Endothelial cell of umbilical vein (primary cell): ENCODE results near the gene ADCYAP1R1. TPM values are rescaled to one million over a fixed set of nuclear protein-coding genes. Genes with fewer than 3 reads are reported as not detected.

ENCODE experiments used
- BruUV-seq: library from RNA; stranded (reverse); fragments of 400-500 nt; replicated peaks from 2 replicates; lab custom pipeline; 2021; lab: Mats Ljungman, UMichigan
- CTCF ChIA-PET: fragments of 300-600, 350-600 bp; sonication (Branson Sonifier 250); formaldehyde crosslinking; loops from one replicate; lab custom pipeline; 2021; ENCODE audit warnings: antibody characterized with exemption, inconsistent platforms; lab: Charles Lee
- POLR2A ChIA-PET: fragments of 300-600, 350-600 bp; sonication (Branson Sonifier 250); formaldehyde crosslinking; loops from one replicate; lab custom pipeline; 2021; ENCODE audit warnings: antibody characterized with exemption, inconsistent platforms; lab: Charles Lee
- DNase-seq: peaks from one replicate; pipeline ENCODE4 v3.0.0-alpha.2; 2011; ENCODE audit warnings: low read depth, low spot score
- FAIRE-seq: peaks from 2 replicates; lab custom pipeline; 2011; peaks lifted over from hg19 to GRCh38; lab: Jason Lieb, UNC
- H2AFZ ChIP-seq: 2 replicates; pipeline ENCODE4 v1.6.0; 2012; ENCODE audit warnings: low read depth, low read length, control low read depth, inconsistent platforms
- H3K27ac ChIP-seq: 2 replicates; pipeline ENCODE4 v1.5.1; 2011; ENCODE audit warnings: low read depth, mild to moderate bottlenecking, control low read depth, low read length, moderate library complexity; ENCODE audit not compliant: insufficient read depth
- H3K27me3 ChIP-seq, 2 experiments: 2 replicates each; pipeline versions ENCODE4 v1.6.0 to v1.6.1; 2011; ENCODE audit warnings: low read length in 2 of 2, mixed read lengths in 1 of 2; ENCODE audit not compliant: control insufficient read depth in 2 of 2, insufficient read depth in 2 of 2
- H3K36me3 ChIP-seq, 2 experiments: 2 replicates in 1 of 2; 3 replicates in 1 of 2; pipeline ENCODE4 v1.5.1; 2011; ENCODE audit warnings: low read length in 2 of 2, mild to moderate bottlenecking in 1 of 2, moderate library complexity in 1 of 2; ENCODE audit not compliant: control insufficient read depth in 2 of 2, insufficient read depth in 2 of 2; ENCODE audit errors: extremely low read depth in 1 of 2
- H3K4me1 ChIP-seq: 3 replicates; pipeline ENCODE4 v1.5.1; 2011; ENCODE audit warnings: mild to moderate bottlenecking, low read length; ENCODE audit not compliant: control insufficient read depth, insufficient read depth; ENCODE audit errors: extremely low read depth
- H3K4me2 ChIP-seq: 2 replicates; pipeline ENCODE4 v1.6.1; 2011; ENCODE audit warnings: low read length, control low read depth, mixed read lengths; ENCODE audit not compliant: insufficient read depth
- H3K4me3 ChIP-seq, 3 experiments: fragments of 200-600 bp in 1 of 3; sonication (generic), shearing (Covaris generic) in 1 of 3; replicated peaks in 1 of 3; 2 replicates each; pipeline ENCODE4 v1.5.1; 2011 to 2016; ENCODE audit warnings: control low read depth in 3 of 3, low read length in 3 of 3, mild to moderate bottlenecking in 2 of 3, inconsistent platforms in 1 of 3, low read depth in 1 of 3, moderate library complexity in 1 of 3; ENCODE audit not compliant: insufficient read depth in 1 of 3
- H3K79me2 ChIP-seq: 2 replicates; pipeline ENCODE4 v1.6.0; 2012; ENCODE audit warnings: low read length, inconsistent platforms; ENCODE audit not compliant: control insufficient read depth, insufficient read depth
- H3K9ac ChIP-seq: replicated peaks from 2 replicates; pipeline ENCODE3; 2011; ENCODE audit warnings: low read length, control low read depth; ENCODE audit not compliant: insufficient read depth; ENCODE audit errors: extremely low read depth
- H3K9me1 ChIP-seq: replicated peaks from 3 replicates; pipeline ENCODE4 v1.6.0; 2011; ENCODE audit warnings: mild to moderate bottlenecking, low read length; ENCODE audit not compliant: control insufficient read depth, insufficient read depth; ENCODE audit errors: extremely low read depth
- H3K9me3 ChIP-seq: replicated peaks from 2 replicates; pipeline ENCODE4 v1.5.1; 2012; ENCODE audit warnings: low read length, inconsistent platforms; ENCODE audit not compliant: control insufficient read depth, insufficient read depth
- H4K20me1 ChIP-seq: replicated peaks from 2 replicates; pipeline ENCODE3; 2011; ENCODE audit warnings: mild to moderate bottlenecking, low read length; ENCODE audit not compliant: control insufficient read depth, insufficient read depth; ENCODE audit errors: extremely low read depth
- EZH2 ChIP-seq: IDR thresholded peaks from 2 replicates; pipeline ENCODE4 v1.6.1; 2012; ENCODE audit warnings: borderline replicate concordance, low read depth, mild to moderate bottlenecking, moderate library complexity, low read length, inconsistent platforms; ENCODE audit not compliant: severe bottlenecking
- FOS ChIP-seq: IDR thresholded peaks from 2 replicates; pipeline ENCODE4 v1.6.1; 2011; ENCODE audit warnings: mild to moderate bottlenecking, low read length, moderate library complexity, borderline replicate concordance; ENCODE audit not compliant: insufficient read depth
- GATA2 ChIP-seq: IDR thresholded peaks from 2 replicates; pipeline ENCODE4 v1.7.0; 2011; ENCODE audit warnings: low read depth, mild to moderate bottlenecking, moderate library complexity, mixed read lengths, low read length; ENCODE audit not compliant: insufficient read length, insufficient read depth
- JUN ChIP-seq: IDR thresholded peaks from 2 replicates; pipeline ENCODE4 v1.6.1; 2011; ENCODE audit warnings: borderline replicate concordance, low read depth; ENCODE audit not compliant: insufficient read length, insufficient read depth
- MAX ChIP-seq: IDR thresholded peaks from 2 replicates; pipeline ENCODE4 v1.6.1; 2011; ENCODE audit not compliant: insufficient read depth, insufficient read length
- MYC ChIP-seq: IDR thresholded peaks from one replicate; pipeline ENCODE4 v1.6.1; 2011; ENCODE audit warnings: mild to moderate bottlenecking, low read depth, low read length
- POLR2A ChIP-seq: IDR thresholded peaks from 2 replicates; pipeline ENCODE4 v1.6.1; 2012; ENCODE audit warnings: low read depth, mild to moderate bottlenecking, control low read depth, low read length
- POLR2AphosphoS5 ChIP-seq: IDR thresholded peaks from 2 replicates; pipeline ENCODE4 v1.6.1; 2012; ENCODE audit warnings: low read depth, mild to moderate bottlenecking, control low read depth, low read length, moderate library complexity; ENCODE audit not compliant: insufficient read depth
- dilution Hi-C: fragments of 300-500 bp; cut with MboI; formaldehyde crosslinking; loops from one replicate; pipeline ENCODE4 v1.15.0; 2019; ENCODE audit warnings: low sequenced_read_pairs; ENCODE audit not compliant: extremely low pct_ligation_motif_present
- intact Hi-C: fragments of 100-400 bp; cut with micrococcal nuclease; formaldehyde crosslinking; loops from one replicate; pipeline ENCODE4 v1.10.0; 2022
- polyA plus RNA-seq, 4 experiments: library from polyadenylated mRNA; depleted of rRNA in 3 of 4; stranded (reverse) in 3 of 4; unstranded in 1 of 4; fragments of >200 nt; gene quantifications; 2 replicates each; pipeline versions ENCODE4 v1.2.1 to v1.2.3, GENCODE V29; 2011 to 2012; ENCODE audit warnings: missing spikeins in 1 of 4
- total RNA-seq: library from RNA; stranded (reverse); gene quantifications from 2 replicates; pipeline ENCODE4 v1.2.3, GENCODE V29; 2021
- TF ChIP-seq, protein P1 (sequence below), 2 donors: IDR thresholded peaks; 1 replicate in 1 of 2; 2 replicates in 1 of 2; pipeline ENCODE4 v1.5.1; 2011; ENCODE audit warnings: low read length in 2 of 2, mild to moderate bottlenecking in 2 of 2, moderate library complexity in 2 of 2, control low read depth in 1 of 2, inconsistent platforms in 1 of 2, low read depth in 1 of 2; ENCODE audit not compliant: insufficient read depth in 1 of 2; ENCODE audit errors: extremely low read depth in 1 of 2

The ADCYAP1R1 gene
- total and polyA plus RNA-seq, 2 donors (not counting 3 experiments of a cell fraction or from before 2014, with no cell fraction given), result 0.04 TPM; not detected in 1

- Histone ChIP-seq H3K4me3 (no peak overlapping the region), H3K4me1 (peaks cover 35% of the 10 kb centered on the region), H4K20me1 (no peaks in the 10 kb centered on the region), H3K9me1 (no peaks in the 10 kb centered on the region), H2AFZ (no peak overlapping the region), H3K27me3 (no peaks in the 10 kb centered on the region), H3K79me2 (no peaks in the 10 kb centered on the region), H3K27ac (no peak overlapping the region), H3K9me3 (no peaks in the 10 kb centered on the region), H3K9ac (no peak overlapping the region), H3K36me3 (no peaks in the 10 kb centered on the region), H3K4me2 (no peak overlapping the region)
- TF ChIP-seq MYC, result no peak
- ChIA-PET POLR2A (no interaction called here), CTCF (interaction anchor here (0.8 kb wide), 1 partner anchor 95 kb away, joined by 5 read pairs; no protein-coding TSS in a partner anchor)
- dilution Hi-C loops (no loop called here), intact Hi-C loops (no loop called here)
- BruUV-seq, result no TSS peak
- DNase-seq (no peak), FAIRE-seq (no peak)
These were observed 26.4 kb downstream of the ADCYAP1R1 start for GRCh38 chr7:31078363-31078990.

- H3K27me3 ChIP-seq, result no peaks in the 10 kb centered on the region
- H3K4me3 ChIP-seq, result no peak overlapping the region
- CTCF ChIA-PET, result no interaction called here
- FAIRE-seq (peak; percentile 4), DNase-seq (no peak)
- peaks cover 28% of the 10 kb centered on the region for H3K4me1 ChIP-seq
- intact Hi-C loops (loop anchor here (1.0 kb wide), 1 partner anchor 95 kb away; no protein-coding TSS in a partner anchor), dilution Hi-C loops (no loop called here)
- no peaks in the 10 kb centered on the region for H3K36me3 ChIP-seq
- H3K9me3 ChIP-seq, result no peaks in the 10 kb centered on the region
- H3K4me2 ChIP-seq, result no peak overlapping the region
- TF ChIP-seq GATA2 (no peak), MAX (no peak), POLR2A (no peak), FOS (no peak), JUN (no peak), EZH2 (no peak), MYC (no peak), POLR2AphosphoS5 (no peak)
- TF ChIP-seq, protein P1, sequence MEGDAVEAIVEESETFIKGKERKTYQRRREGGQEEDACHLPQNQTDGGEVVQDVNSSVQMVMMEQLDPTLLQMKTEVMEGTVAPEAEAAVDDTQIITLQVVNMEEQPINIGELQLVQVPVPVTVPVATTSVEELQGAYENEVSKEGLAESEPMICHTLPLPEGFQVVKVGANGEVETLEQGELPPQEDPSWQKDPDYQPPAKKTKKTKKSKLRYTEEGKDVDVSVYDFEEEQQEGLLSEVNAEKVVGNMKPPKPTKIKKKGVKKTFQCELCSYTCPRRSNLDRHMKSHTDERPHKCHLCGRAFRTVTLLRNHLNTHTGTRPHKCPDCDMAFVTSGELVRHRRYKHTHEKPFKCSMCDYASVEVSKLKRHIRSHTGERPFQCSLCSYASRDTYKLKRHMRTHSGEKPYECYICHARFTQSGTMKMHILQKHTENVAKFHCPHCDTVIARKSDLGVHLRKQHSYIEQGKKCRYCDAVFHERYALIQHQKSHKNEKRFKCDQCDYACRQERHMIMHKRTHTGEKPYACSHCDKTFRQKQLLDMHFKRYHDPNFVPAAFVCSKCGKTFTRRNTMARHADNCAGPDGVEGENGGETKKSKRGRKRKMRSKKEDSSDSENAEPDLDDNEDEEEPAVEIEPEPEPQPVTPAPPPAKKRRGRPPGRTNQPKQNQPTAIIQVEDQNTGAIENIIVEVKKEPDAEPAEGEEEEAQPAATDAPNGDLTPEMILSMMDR (IDR thresholded peaks at IDR 0.05; ENCODE audit: extremely low read depth in 1 of 2, insufficient read depth in 1 of 2, low read depth in 1 of 2, low read length in 2 of 2), result no peak
- no peaks in the 10 kb centered on the region for H3K9me1 ChIP-seq
- no peaks in the 10 kb centered on the region for H3K79me2 ChIP-seq
- H3K9ac ChIP-seq, result no peak overlapping the region
- H4K20me1 ChIP-seq, result no peaks in the 10 kb centered on the region
- no TSS peak for BruUV-seq
- no peak overlapping the region for H2AFZ ChIP-seq
- POLR2A ChIA-PET, result no interaction called here
- no peak overlapping the region for H3K27ac ChIP-seq
These were observed 27.2 kb downstream of the ADCYAP1R1 start for GRCh38 chr7:31079126-31079823.
